GM21825 (cell line): Measurements from ENCODE around the gene ZC3H18.
A peak's percentile ranks its signal among the peaks of the same experiment; 100 is the strongest.

Experiments
- ATAC-seq: cut with Tn5 transposase; IDR thresholded peaks from one replicate; pipeline ENCODE4 v1.9.1; 2021; ENCODE audit warnings: mild to moderate bottlenecking, moderate library complexity; ENCODE audit not compliant: unreplicated experiment

Gene ZC3H18

DNA sequence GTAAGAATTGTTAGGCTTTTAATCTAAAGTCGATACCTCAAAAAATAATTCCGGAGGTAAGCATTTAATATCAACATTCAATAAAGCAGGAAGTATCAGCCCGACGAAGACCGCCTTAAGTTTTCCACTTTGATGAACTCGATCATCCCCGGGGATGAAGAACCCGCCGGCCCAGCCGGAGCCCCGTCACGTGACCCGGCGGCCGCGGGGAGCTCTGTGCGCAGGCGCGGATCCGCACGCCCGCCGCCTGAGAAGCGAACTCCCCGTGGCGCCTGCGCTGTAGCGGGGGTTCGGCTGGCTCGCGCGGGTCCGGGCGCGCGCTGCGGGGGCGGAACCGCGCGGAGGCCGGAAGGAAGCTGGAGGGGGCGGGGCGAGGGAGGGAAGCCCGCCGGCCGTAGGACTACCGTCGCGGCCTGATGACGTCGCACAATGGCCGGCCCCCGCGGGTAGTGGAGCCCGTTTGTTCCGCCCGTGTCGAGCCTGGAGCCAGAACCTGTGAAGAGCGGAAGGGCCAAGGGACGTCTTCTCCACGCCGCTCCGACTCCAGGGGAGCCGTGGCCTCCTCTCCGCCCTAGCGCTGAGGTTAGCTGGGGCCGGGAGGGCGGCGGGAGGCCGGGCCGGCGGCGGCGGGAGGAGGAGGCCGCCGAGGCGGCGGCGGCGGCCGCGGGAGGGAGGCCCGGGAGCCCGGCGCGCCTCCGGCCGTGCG lies at the start of gene ZC3H18:
Gene ZC3H18 (plus strand): TSS at position 419 of the 706 bp plus-strand sequence. CDS start 6,721 bp downstream, outside the sequence.
- peak; percentile 76 for ATAC-seq

DNA sequence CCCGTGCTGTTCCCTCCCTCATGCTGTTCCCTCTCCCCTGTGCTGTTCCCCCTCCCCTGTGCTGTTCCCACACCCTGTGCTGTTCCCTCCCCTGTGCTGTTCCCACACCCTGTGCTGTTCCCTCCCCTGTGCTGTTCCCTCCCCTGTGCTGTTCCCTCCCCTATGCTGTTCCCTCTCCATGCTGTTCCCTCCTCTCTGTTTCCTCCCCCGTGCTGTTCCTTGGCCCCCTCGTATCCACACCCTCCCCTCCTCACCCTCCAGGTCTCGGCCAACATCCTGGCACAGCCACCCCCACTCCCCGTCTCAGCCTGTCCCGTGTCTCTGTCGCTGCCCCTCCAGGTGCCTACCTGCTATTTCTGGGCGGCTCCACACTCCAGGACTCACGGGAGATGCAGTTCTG lies 48.5 kb upstream of the ZC3H18 start:
- ATAC-seq = no peak

DNA sequence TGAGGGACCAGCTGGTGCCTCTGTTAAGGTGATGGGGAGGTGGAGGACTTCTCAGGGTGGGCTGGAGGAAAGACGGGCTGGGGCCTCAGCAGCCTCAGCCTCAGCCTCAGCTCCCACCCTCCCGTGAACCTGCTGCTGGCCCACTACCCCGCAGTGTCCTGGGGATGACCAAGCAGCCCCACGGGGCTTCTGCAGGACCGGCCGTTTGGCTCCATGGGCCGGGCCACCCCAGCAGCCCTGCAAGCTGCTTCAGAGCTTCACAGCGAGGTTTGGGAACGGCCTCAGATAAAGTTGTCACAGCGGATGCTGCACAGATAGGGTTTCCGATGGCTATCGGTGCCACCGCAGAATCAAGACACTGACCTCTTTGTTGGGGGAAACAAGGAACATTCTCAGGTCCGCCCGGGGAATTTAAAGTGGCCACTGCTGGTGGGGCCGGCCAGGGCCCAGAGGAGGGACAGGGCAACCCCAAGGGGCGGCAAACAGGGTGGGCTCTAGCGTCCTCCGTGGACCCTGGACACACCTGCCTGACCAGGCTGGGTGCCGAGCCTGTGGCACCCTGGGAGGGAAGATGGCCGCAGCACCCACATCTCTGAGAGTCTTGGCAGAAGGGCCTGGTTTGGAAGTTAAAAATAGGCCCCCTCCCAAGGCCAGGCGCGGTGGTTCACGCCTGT lies 47.8 kb upstream of the ZC3H18 start:
- ATAC-seq = no peak

DNA sequence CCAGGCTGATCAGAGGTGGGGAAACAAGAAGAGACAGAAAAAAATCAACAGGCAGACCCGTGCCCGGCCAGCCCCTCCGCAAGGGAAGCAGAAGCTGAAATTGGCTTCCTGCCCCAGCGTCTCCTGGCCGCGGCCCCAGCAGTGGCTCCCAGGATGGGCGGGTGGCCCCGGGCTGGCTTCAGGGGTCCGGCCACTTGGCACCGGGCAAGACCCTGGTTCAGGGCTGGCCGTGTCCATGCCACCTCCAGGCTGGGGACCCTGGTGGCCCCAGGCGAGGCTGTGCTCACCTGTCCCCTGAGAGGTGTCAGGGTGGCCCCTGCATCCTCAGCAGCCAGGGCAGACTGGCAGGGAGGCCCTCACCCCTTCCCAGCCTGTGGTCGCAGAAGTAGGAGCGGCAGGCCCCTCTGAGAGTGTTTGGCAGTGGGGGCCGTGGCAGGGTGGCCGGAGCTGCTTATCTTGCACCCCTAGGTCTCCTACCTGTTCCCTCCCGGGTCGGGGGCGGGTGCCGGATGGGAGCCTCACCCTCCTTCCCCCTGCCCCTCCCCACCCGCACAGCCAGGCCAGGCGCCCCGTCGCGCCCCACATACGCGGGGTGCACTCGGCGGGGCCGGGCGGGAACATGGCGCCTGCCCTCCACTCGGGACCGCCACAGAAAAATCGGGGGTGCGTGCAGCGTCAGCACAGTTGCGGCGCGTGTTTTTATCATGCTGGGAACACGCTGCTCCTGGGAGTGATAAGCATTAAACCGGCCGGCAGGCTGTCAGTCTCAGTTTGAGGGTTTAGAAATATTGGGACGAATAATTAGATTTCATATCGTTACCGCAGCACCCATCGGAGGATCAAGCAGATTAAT lies 46.7 kb upstream of the ZC3H18 start:
- no peak for ATAC-seq

DNA sequence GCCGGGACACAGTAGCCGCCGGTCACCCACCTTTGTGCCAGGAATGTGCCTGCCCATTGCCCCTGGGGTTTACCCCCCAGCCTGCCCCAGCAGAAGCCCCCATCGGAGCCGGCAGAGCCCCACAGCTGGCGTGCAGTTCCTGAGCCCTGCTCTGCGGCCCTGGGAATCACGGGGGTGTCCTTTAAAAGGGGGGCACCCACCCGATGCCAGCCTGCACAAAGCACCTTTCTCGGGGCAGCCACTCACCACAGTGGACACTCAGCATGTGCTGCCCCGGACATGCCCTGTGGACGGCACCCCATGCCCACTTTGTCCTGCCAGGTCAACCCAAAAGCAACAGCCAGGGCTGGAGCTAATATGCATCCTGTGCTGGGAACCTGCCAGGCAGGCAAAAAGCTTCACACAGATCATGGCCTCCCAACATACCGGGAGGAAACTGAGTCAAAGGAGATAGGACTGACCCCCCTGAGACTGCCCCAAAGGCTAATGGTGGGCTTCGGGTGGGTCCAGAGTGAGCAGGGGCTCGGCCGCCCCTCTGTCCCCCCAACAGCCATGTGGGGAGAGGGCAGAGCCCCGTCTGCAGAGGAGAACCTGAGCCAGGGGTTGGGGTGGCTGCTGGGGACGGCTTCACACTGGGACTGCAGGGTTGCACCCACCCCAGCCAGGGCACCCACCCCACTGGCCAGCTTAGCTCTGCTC lies 45.8 kb upstream of the ZC3H18 start:
- ATAC-seq = no peak

DNA sequence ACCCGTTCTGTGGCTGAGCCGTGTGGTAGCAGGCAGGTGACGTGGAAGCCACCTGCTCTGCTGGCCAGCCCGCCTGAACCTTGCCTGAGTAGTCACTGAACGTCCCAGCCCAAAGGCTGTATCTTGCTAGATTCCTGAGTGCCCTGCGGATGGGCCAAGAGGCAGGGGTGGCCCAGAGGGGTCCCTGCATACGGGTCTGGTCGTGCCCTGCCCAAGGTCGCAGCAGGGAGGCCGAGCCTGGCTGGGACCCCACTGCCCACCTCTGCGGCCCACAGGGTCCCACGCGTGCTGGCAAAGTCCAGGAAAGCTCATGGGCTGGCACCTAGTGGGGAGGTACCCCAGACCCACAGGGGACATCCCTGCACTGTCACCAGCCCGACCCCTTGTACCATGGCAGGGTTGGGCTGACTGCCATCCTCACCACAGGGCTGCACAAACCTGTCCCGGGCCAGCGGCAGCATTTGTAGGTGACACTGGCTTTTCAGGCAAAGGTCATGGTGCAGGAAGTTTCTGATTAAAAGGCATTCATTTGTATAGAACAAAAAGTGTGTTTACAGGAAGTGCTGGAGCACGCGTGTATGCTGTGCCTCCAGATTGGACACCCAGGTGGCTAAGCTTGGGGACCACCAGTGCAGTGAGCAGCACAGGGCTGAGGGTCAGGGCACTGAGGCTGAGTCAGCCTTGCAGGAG lies 45.1 kb upstream of the ZC3H18 start:
- no peak for ATAC-seq

DNA sequence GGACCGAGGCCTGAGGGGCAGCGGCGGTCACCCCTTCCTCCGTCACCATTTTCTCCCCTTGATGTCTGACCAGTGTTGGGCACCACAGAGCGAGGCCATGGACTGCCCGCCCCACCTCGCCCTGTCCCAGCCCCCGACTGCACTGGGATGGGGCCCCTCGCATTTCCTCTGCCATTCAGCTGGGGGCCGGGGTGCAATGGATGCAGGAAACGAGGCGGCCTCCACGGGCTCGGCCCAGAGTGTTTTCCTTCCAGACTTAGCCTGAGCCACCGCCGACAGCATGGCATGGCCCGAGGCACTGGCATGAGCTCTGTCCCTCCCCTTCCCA lies 44.6 kb upstream of the ZC3H18 start:
- no peak for ATAC-seq

DNA sequence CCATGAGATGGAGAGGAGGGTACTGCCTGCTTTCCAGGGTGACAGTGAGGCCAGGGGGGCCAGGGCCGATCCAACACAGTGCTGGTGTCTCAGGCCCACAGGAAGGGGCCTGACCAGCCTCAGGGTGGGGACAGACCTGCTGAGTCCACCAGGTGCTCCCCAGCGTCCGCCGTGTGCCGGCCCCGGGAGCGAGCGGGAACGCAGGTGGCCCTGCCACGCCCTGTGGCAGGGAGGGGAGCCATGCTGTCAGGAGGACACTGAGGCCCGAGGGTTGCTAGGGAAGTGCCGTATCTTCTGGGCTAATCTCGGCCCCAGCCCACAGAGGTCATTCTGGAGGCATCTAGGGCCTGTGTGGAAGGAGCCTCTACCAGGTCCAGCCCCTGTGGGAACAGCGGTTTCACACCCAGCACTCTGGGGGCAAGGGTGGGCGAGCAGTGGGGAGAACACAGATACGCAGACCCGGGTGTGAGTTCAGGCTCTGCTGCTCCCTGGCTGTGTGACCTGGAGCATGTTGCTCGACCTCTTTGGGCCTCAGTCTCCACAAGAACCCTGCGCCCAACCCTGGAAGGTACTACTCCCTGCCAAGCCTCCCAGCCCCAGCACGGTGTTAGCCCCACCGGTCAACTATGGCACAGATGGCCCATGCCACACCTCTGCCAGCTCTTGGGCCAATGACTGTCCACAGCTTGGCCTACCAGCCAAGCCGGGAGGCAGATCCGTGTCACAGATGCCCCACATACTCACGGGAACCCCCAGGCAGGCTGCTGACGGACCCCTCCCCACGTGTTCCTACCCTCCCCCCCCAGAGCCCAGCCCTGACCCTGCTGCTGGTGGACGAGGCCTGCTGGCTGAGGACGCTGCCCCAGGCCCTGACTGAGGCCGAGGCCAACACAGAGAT lies 43.9 kb upstream of the ZC3H18 start:
- no peak for ATAC-seq

DNA sequence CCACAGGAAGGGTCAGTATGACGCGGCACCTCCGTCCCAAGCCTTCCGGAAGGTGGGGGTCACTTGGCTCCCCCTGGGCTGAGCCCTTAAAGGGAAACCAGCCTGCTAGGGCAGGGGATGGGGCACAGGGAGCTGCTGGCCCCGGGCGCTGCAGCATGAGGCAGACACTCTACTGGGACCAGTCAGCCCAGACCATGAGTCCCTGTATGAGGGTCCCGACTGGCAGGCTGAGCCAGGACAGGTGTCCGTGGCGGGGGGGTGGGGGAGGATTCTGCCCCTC lies 43.4 kb upstream of the ZC3H18 start:
- no peak for ATAC-seq

DNA sequence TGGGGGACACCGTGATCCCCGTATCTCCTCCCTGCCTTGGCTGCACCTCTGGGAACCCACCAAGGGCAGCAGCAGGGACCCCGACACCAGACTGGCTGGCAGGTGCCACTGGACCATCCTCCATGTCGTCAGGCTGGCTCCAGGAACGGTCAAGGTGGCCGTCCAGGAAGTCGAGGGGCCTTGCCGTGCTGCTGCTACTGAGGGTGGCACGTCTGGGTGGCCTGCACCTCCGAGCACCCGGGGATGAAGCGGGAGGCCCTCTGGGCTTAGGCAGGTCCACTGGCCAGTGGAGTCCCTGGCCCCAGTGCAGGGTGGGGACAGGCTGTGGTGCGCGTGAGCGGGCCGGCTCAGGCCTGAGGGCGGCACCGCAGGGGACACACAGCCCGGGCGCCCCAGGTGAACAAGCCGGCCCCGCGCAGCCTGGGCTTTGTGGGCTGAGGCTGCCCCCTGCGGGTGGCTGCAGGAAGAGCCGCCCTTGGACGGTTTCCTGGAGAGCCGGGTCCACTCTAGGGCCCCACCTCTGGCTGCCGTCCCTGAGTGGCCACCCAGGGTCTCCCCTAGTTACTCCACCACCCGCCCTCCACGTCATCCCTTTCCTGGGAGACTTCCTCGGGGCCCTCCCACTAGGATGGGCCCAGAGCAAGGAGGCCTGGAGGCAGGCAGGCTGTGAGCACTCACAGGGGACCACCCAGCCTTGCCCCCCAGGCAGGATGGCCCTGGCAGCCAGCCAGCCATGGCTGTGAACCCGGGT lies 42.8 kb upstream of the ZC3H18 start:
- no peak for ATAC-seq

DNA sequence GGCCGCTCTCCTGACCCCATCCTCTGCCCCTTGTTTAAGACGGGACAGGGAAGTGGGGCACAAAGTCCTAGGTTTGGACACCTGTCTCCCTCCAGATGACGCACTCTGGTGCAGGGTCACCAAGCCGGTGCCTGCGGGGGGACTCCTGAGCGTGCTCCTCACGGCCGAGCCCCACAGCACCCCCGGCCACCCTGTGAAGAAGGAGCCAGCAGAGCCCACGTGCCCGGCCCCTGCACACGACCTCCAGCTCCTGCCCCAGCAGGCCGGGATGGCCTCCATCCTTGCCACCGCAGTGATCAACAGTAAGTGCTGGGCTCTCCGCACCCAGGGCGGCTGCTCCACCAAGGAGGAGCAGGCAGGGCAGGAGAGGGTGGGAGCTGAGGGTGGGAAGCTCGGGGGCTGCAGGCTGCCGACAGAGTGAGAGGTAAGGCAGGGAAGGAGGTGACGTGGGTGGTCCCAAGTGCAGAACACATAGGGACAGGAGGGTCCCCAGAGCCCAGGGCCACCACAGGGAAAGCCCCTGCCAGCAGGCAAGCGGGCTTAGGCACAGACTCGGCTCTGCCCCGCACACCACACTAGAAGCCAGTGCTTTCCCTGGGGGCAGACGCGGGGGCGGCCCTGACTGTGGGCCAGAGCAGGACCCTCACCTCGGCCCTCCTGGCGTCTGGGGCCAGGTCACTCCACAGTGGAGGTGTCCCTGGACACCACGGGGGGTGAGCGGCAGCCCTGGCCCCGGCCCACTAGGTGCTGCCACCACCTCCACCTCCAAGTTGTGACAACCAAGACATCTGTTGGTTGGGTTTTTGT lies 42.1 kb upstream of the ZC3H18 start:
- ATAC-seq = no peak

DNA sequence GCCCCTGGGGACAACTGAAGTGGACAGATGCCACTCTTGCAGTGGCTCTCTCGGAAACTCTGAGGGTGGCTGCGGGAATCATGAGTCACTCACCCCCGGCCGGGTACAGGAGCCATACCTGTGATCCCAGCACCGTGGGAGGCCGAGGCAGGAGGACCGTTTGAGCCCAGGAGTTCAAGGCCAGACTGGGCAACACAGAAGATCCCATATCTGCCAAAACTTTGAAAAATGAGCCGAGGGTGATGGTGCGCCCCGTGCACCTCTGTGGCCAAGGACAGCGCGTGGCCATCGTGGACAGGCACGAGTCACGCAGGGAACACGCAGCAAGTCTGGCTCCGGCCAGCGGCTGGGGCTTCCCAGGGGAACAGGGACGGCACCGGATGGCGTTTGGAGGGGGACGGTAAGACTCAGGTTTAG lies 41.3 kb upstream of the ZC3H18 start:
- no peak for ATAC-seq

DNA sequence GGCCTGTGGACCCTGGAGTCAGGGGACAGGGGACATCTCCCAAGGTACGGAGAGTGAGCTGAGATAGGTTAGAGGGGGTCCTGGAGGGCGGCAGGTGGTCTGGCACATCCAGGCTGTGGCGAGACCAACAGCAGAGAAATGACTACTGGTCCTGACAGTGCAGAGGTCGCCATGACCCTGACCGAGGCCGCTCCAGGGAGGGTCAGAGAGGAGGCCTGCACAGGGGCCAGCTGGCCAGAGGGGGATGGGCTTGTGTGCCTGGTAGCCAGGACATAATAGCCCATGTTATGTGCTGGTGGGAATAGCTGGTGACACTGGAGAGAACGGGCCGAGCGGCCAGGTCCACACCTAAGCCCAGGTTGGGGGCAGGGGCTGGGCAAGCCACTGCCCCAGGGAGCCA lies 40.6 kb upstream of the ZC3H18 start:
- ATAC-seq = no peak

DNA sequence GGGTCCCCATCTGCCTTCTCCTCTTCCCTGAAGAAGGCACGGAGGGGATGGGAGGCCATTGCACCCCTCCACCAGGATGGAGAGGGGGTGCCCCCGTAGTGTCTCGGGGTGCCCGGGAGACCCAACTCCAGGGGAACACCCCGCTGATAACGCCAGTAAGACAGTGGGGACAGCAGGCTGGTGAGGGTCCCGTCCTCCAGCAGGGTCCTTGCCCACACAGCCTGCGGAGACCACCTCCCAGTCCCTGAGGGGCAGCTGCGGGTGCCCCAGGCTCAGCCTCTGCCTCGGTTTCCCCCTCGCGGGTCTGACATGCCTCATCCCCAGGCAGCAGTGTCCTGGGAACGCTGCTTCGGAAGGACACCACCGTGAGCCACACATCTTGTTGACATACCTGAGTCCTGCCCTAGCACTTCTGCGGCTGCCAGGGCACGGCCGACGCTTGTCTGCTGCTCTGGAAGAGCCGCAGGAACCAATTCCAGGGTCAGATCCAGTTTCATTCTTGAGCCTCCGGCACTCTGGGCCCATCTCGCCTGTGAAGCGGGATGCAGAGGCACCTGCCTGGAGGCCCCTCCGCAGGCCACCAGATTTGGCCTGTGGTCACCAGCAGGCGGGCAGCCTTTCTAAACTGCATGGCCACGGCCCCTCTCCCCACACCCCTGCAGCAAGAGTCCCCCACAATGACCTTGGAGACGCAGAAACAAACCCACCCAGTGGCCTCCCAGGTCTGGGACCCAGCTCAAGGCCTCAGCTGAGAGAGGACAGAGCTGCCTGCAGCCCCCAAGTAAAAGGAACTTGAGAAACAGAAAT lies 39.9 kb upstream of the ZC3H18 start:
- ATAC-seq = no peak

DNA sequence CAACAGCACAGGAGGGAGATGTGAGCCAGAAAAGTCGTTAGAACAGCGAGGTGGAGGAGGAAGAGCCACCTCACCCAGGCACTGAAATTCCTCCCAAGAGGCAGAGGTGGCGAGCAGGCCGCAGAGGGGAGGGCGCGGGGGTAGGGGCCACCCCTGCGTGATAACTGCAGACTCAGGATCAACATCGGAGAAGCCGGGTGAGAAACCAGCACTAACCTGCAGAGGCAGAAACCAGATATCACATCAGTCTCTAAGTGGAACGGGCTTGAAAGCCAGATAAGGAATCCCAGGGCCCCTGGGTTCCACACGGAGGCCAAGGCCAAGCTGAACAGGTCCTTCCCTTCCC lies 39.4 kb upstream of the ZC3H18 start:
- ATAC-seq = no peak

DNA sequence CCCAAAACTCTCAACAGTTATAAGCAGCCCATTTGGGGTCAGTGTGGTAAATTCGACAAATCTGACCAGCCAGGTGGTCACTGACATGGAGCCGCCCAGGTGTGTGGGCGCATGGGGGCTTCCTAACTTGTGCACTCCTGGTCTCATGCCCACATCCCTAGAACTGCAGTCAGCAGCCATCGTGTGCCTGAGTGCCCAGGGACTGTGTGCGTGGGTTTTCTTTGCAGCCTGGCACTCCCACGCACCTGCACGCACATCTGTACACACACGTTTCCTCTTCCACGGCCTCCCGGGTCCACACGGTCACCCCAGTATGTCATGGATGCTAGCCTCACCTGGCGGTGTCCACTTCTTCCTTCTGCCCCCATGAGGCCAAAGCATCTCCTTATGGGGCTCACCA lies 38.9 kb upstream of the ZC3H18 start:
- ATAC-seq = no peak

DNA sequence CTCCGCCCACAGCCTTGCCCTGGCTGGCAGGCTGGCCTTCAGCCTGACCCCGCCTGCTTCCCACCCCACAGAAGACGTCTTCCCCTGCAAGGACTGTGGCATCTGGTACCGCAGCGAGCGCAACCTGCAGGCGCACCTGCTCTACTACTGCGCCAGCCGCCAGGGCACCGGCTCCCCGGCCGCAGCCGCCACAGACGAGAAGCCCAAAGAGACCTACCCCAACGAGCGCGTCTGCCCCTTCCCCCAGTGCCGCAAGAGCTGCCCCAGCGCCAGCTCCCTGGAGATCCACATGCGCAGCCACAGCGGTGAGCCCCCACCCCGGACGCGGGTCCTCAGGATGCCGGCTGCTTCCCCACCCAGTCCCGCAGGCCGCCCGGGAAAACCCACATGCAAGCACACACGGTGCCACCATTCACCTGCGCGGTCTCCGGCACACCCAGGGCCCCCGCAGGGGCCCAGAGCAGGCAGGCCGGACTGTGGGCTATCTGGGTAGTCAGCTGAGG lies 38.2 kb upstream of the ZC3H18 start:
- ATAC-seq = no peak
